Activated T-helper 1 cell treated with anti-CD3 and anti-CD28 coated beads, Interleukin-12 subunit alpha, Interleukin-12 subunit beta, Interleukin-2, Interleukin-4 antibody, amounts not matched to agents 30 ng/mL and 10 ng/mL and 1 ng/mL, durations not matched to agents 14 hours and 24 hours and 36 hours (primary cell): ENCODE measurements around the gene FBN1. TPM values are rescaled to one million over a fixed set of nuclear protein-coding genes. Genes with fewer than 3 reads are reported as not detected.

Experiments
- DNase-seq: peaks from one replicate; pipeline ENCODE4 v3.0.0; 2021; ENCODE audit warnings: low spot score
- H3K27ac Mint-ChIP-seq: one replicate; pipeline ENCODE4 v1.8.0; 2021; ENCODE audit warnings: mild to moderate bottlenecking, mixed read lengths
- H3K27me3 Mint-ChIP-seq: one replicate; pipeline ENCODE4 v1.8.0; 2022; ENCODE audit warnings: mild to moderate bottlenecking, moderate library complexity, mixed read lengths; ENCODE audit not compliant: insufficient read depth
- H3K36me3 Mint-ChIP-seq: one replicate; pipeline ENCODE4 v1.8.0; 2021; ENCODE audit warnings: low read depth, mixed read lengths
- H3K4me1 Mint-ChIP-seq: one replicate; pipeline ENCODE4 v1.8.0; 2021; ENCODE audit warnings: low read depth, mixed read lengths
- H3K4me3 Mint-ChIP-seq: one replicate; pipeline ENCODE4 v1.8.0; 2021; ENCODE audit warnings: mild to moderate bottlenecking, moderate library complexity, mixed read lengths
- H3K9me3 Mint-ChIP-seq: one replicate; pipeline ENCODE4 v1.8.0; 2021; ENCODE audit warnings: mixed read lengths
- intact Hi-C: fragments of 100-400 bp; cut with micrococcal nuclease; formaldehyde crosslinking; loops from one replicate; pipeline ENCODE4 v1.15.1; 2024
- total RNA-seq: library from RNA; stranded (reverse); gene quantifications from 2 replicates; pipeline ENCODE4 v1.2.3, GENCODE V29; 2022

FBN1 gene
- total RNA-seq, 1 donor from 2014 or later, result 0.47 TPM

- Mint-ChIP-seq H3K4me3 (no peak overlapping the region), H3K27me3 (peaks cover 7% of the 10 kb centered on the region), H3K9me3 (no peaks in the 10 kb centered on the region), H3K36me3 (no peaks in the 10 kb centered on the region), H3K27ac (no peak overlapping the region), H3K4me1 (no peaks in the 10 kb centered on the region)
- intact Hi-C loops, result no loop called here
- DNase-seq, result no peak
Measured at GRCh38 chr15:48442011-48442410, 203.5 kb downstream of the FBN1 start.

- Mint-ChIP-seq H3K4me1 (no peaks in the 10 kb centered on the region), H3K36me3 (no peaks in the 10 kb centered on the region), H3K9me3 (no peaks in the 10 kb centered on the region), H3K27ac (no peak overlapping the region), H3K4me3 (no peak overlapping the region), H3K27me3 (peaks cover 5% of the 10 kb centered on the region)
- no peak for DNase-seq
- intact Hi-C loops, result no loop called here
Measured at GRCh38 chr15:48440084-48440483, 205.4 kb downstream of the FBN1 start.

- Mint-ChIP-seq H3K9me3 (no peaks in the 10 kb centered on the region), H3K27ac (no peak overlapping the region), H3K36me3 (no peaks in the 10 kb centered on the region), H3K27me3 (peaks cover 4% of the 10 kb centered on the region), H3K4me1 (no peaks in the 10 kb centered on the region), H3K4me3 (no peak overlapping the region)
- intact Hi-C loops, result no loop called here
- no peak for DNase-seq
Measured at GRCh38 chr15:48437178-48437577, 208.3 kb downstream of the FBN1 start.

GRCh38 chr15:48435321-48435720, 210.2 kb downstream of the FBN1 start:
- Mint-ChIP-seq H3K4me3 (no peak overlapping the region), H3K4me1 (no peaks in the 10 kb centered on the region), H3K27ac (no peak overlapping the region), H3K9me3 (no peaks in the 10 kb centered on the region), H3K36me3 (no peaks in the 10 kb centered on the region), H3K27me3 (peaks cover 6% of the 10 kb centered on the region)
- no peak for DNase-seq
- intact Hi-C loops, result no loop called here

GRCh38 chr15:48433226-48433886, 212.2 kb downstream of the FBN1 start:
- Mint-ChIP-seq H3K4me3 (no peak overlapping the region), H3K9me3 (no peaks in the 10 kb centered on the region), H3K27me3 (peaks cover 6% of the 10 kb centered on the region), H3K36me3 (no peaks in the 10 kb centered on the region), H3K27ac (no peak overlapping the region), H3K4me1 (no peaks in the 10 kb centered on the region)
- intact Hi-C loops, result no loop called here
- DNase-seq, result no peak

- DNase-seq, result no peak
- Mint-ChIP-seq H3K36me3 (no peaks in the 10 kb centered on the region), H3K4me1 (no peaks in the 10 kb centered on the region), H3K4me3 (no peak overlapping the region), H3K27ac (no peak overlapping the region), H3K27me3 (peaks cover 4% of the 10 kb centered on the region), H3K9me3 (no peaks in the 10 kb centered on the region)
- intact Hi-C loops, result no loop called here
Measured at GRCh38 chr15:48432688-48433087, 212.8 kb downstream of the FBN1 start.

GRCh38 chr15:48427960-48428547, 217.5 kb downstream of the FBN1 start:
- intact Hi-C loops, result no loop called here
- no peak overlapping the region for H3K27ac Mint-ChIP-seq
- no peaks in the 10 kb centered on the region for H3K36me3 Mint-ChIP-seq
- DNase-seq, result no peak
- peaks cover 4% of the 10 kb centered on the region for H3K27me3 Mint-ChIP-seq
- H3K4me1 Mint-ChIP-seq, result no peaks in the 10 kb centered on the region
- H3K9me3 Mint-ChIP-seq, result no peaks in the 10 kb centered on the region
- H3K4me3 Mint-ChIP-seq, result no peak overlapping the region

- Mint-ChIP-seq H3K9me3 (no peaks in the 10 kb centered on the region), H3K4me3 (no peak overlapping the region), H3K27ac (no peak overlapping the region), H3K36me3 (no peaks in the 10 kb centered on the region), H3K27me3 (peaks cover 4% of the 10 kb centered on the region), H3K4me1 (no peaks in the 10 kb centered on the region)
- intact Hi-C loops, result no loop called here
- DNase-seq, result no peak
Measured at GRCh38 chr15:48427479-48427878, 218.0 kb downstream of the FBN1 start.

GRCh38 chr15:48426941-48427340, 218.6 kb downstream of the FBN1 start:
- intact Hi-C loops, result no loop called here
- no peaks in the 10 kb centered on the region for H3K4me1 Mint-ChIP-seq
- no peak for DNase-seq
- H3K4me3 Mint-ChIP-seq, result no peak overlapping the region
- H3K36me3 Mint-ChIP-seq, result no peaks in the 10 kb centered on the region
- H3K27ac Mint-ChIP-seq, result no peak overlapping the region
- H3K27me3 Mint-ChIP-seq, result peaks cover 4% of the 10 kb centered on the region
- H3K9me3 Mint-ChIP-seq, result no peaks in the 10 kb centered on the region

- Mint-ChIP-seq H3K27ac (no peak overlapping the region), H3K27me3 (peaks cover 4% of the 10 kb centered on the region), H3K4me3 (no peak overlapping the region), H3K4me1 (no peaks in the 10 kb centered on the region), H3K9me3 (no peaks in the 10 kb centered on the region), H3K36me3 (no peaks in the 10 kb centered on the region)
- DNase-seq, result no peak
- intact Hi-C loops, result no loop called here
Measured at GRCh38 chr15:48426044-48426443, 219.5 kb downstream of the FBN1 start.

- Mint-ChIP-seq H3K36me3 (no peaks in the 10 kb centered on the region), H3K27me3 (no peaks in the 10 kb centered on the region), H3K4me3 (no peak overlapping the region), H3K4me1 (no peaks in the 10 kb centered on the region), H3K9me3 (no peaks in the 10 kb centered on the region), H3K27ac (no peak overlapping the region)
- DNase-seq, result no peak
- intact Hi-C loops, result no loop called here
Measured at GRCh38 chr15:48425051-48425450, 220.5 kb downstream of the FBN1 start.

GRCh38 chr15:48423896-48424475, 221.5 kb downstream of the FBN1 start:
- no peak overlapping the region for H3K4me3 Mint-ChIP-seq
- intact Hi-C loops, result no loop called here
- no peak for DNase-seq
- H3K36me3 Mint-ChIP-seq, result no peaks in the 10 kb centered on the region
- H3K27ac Mint-ChIP-seq, result no peak overlapping the region
- no peaks in the 10 kb centered on the region for H3K27me3 Mint-ChIP-seq
- no peaks in the 10 kb centered on the region for H3K9me3 Mint-ChIP-seq
- H3K4me1 Mint-ChIP-seq, result no peaks in the 10 kb centered on the region

- Mint-ChIP-seq H3K4me1 (no peaks in the 10 kb centered on the region), H3K9me3 (no peaks in the 10 kb centered on the region), H3K36me3 (no peaks in the 10 kb centered on the region), H3K27ac (no peak overlapping the region), H3K4me3 (no peak overlapping the region), H3K27me3 (no peaks in the 10 kb centered on the region)
- DNase-seq, result no peak
- intact Hi-C loops, result no loop called here
Measured at GRCh38 chr15:48423342-48423741, 222.2 kb downstream of the FBN1 start.
